DMS53 treated with DMSO at 0.1 percent for 48 hours (cell line): ENCODE data around the gene FAM204A.

Source experiments
- DNase-seq: peaks from one replicate; lab custom pipeline; 2025; ENCODE audit not compliant: unreplicated experiment; lab: John Stamatoyannopoulos, UW

The FAM204A gene

GRCh38 chr10:118286051-118286838 is 55.9 kb downstream of the FAM204A start:
- no peak for DNase-seq

DNA sequence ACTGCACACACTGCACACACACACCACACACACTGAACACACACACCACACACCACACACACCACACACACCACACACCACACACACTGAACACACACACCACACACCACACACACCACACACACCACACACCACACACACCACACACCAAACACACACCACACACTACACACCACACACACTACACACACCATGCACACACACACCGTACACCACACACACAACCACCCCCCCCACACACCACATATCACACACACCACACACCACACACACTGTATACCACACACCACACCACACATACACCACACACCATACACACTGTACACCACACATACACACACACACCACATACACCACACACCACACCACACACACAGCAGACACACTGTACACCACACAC is 59.5 kb downstream of the FAM204A start:
- DNase-seq: no peak

DNA sequence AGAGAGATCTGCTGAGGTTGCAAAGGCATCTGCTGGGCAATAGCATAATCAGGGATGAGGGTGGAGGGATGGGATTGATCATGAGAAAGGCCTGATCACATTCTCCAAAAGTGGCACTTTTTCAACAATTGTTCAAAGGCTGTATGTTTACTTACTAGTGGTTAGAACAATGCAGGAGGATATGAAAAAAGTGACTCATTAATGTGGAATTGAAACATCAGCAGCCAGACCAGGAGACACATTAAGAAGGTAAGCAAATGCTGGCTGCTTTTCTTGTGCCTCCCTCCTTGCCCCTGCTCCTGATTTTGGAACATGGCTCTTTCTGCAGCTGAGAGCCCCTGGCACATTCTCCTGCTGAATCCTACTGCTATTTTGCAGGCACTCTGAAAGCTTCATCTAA is 63.5 kb downstream of the FAM204A start:
- no peak for DNase-seq

DNA sequence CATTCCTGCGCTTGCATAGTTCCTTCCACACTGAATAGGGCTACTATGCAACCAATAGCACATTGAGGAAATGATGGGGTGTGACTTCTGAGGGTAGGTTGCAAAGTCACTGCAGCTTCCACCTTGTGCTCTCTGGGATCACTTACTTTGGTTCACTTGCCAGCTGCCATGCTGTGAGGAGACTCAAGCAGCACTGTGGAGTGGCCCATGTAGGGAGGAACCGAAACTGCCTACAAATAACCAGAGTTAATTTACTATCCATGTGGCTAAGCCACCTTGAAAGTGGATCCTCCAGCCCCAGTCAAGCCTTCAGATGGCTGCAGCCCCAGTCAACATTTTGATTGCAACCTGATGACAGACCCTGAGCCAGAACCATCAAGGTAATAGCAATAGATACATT is 64.3 kb downstream of the FAM204A start:
- no peak for DNase-seq

GRCh38 chr10:118276727-118277126 is 65.4 kb downstream of the FAM204A start:
- no peak for DNase-seq

DNA sequence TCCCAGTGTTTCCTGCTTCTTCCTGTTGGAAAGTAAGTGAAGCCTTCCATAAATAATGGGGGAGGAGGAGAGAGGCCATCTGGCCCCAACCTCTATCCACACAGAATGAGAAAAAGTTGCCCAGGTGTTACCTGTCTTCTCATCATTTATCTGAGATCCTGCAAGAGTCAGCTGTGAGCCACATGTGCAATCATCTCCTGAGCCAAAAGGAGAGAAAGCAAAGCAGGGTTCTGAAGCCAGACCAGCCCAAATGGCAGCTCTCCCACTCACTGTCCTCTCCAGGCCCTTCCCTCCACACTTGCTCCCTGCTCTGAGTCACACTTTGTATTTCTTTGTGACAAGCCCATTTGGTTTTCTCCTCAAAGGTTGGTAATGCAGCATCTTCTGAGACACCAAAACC is 65.9 kb downstream of the FAM204A start:
- DNase-seq: no peak

- DNase-seq: no peak
Measured at GRCh38 chr10:118273662-118274061, 68.5 kb downstream of the FAM204A start.

- DNase-seq: no peak
Measured at GRCh38 chr10:118272767-118273166, 69.4 kb downstream of the FAM204A start.

DNA sequence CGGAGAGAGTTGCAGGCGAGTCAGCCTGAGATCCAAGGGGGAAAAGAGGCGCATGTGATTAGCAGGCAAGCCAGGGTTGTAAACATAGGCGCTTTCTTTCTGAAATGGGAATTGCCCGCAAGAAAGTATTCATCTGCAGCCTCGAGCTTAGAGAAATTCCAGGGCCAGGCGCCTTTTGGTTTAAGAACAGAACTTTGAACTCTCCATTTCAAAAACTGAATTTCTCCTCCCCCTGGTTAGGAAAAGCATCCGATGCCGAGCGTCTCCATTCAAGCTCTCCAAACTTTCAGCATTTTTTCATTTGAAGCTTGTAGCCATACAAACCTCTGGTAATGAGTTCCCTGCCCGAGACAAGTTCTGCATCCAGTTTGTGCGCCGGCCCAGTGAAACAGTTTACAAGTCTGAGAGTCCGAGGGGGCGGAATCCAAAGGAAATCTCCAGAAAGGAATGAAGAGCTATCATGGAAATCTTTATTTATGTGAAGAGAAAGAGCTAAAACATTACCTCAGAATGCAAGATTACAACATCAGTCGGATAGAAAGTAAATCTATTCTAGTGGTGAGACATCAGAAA is 69.9 kb downstream of the FAM204A start:
- DNase-seq: no peak

DNA sequence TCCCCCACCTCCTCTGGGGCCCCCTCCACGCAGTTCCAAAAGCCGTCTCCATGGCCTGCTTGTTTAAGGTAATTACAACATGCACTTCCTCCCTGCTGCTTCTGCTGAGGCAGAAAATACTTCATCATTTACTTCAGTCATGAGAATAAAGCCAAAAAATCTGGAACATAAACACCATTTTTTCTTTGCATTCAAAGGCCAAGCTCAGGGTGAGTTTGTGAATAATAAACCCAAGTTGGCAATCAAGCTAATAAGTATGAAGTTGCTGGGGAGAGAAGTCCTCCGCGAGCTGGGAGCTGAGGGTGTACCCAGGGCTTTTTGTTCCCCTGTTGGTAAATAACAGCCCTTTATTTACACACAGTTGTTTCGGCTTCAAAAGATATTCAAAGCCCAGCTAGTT is 70.5 kb downstream of the FAM204A start:
- DNase-seq: no peak

GRCh38 chr10:118266098-118266748 is 75.9 kb downstream of the FAM204A start:
- DNase-seq: no peak

- no peak for DNase-seq
Measured at GRCh38 chr10:118264838-118265470, 77.2 kb downstream of the FAM204A start.

DNA sequence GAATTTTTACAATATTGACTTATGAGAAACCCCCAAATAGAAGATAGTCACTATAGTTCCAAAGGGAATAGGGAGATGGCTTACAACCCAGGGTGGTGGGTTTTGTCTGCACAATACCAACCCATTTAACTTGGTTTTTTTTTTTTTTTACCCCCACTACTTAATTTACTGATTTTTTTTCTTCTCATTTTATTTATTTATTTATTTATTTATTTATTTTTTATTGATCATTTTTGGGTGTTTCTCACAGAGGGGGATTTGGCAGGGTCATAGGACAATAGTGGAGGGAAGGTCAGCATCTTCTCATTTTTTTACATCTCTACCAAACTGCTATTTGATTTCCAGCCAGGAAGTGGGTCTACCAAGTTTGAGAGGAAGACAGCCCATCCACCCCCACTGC is 77.9 kb downstream of the FAM204A start:
- DNase-seq: no peak

DNA sequence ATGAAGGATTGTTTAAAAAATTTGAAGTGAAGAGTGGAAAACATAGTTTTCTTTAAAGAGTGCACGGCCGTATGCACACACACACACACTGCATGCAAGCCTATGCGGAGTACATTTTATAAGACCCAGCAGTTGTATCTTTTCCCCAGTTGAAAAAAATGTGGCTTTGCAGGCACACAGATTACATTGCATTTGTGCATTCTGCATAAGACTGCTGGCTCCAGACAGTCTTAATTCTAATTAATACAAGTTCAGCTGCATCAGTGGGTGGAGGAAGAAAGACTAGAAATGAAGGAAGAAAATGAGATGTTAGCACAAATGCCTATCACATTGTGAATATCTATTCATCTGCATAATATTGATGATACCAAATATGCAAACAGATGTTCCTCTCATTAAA is 79.6 kb downstream of the FAM204A start:
- no peak for DNase-seq

DNA sequence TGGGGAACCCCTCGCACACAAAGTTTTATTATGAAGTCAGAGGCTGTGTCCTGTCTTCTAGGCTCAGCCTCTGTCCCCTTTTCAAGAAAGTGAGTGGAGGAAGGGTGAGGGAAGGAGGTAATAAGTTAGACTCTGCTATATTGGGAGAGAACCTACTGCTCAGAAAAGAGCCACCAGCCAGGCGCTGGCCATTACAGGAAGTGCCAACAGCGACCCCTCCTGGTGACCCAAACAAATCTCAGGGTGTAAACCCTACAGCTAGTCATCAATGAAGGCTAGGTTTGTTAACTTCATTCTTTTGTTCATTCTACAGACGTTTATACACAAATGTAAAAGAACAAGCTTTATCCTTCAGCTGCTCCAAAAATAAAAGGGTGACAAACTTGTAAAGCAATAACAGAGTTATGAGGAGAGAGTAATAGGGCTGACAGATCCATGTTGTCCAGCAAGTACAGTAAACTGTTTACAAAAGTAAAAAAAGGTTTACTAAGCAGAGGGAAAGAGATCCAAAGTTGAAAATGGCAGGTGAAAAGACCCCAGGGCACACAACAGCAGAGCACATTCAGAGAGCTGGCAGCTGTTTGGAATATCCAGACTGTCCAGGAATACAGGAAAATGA is 82.7 kb downstream of the FAM204A start:
- peak; percentile 38 for DNase-seq

GRCh38 chr10:118258285-118258684 is 83.8 kb downstream of the FAM204A start:
- no peak for DNase-seq

DNA sequence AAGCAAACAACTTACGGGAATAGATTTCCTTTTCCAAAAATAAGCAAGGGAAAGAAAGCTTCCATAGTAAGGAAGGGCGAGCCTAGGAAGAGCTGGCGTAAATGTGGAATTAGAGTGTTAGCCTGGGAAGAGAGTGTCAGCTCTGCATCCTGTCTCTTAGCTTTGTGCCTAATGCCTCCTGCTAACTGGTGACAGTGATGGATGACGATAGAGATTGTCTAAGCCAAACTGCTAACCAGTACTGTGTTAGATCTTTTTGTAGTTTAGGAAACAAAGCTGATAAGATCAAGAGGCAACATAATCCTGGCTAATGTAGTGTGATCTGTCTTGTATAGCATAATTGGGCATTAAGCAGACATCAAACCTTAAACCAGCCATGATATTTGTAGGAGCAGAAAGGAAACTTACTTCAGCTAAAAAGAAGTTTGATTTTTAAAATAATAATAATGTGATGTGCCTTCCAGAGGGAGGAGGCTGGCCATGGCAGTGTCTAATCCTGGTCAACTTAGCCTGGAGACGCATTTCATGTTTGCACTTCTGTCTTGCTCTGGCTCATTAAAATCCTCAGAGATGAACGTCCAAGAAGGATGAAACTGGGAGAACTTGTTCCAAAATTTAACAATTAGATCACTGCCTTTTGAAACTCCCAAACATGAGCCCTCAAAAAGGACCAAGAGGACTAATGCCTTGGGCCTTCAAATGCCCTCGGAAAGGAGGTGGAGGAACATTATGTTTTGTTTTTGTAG is 85.1 kb downstream of the FAM204A start:
- no peak for DNase-seq

GRCh38 chr10:118256209-118256608 is 85.9 kb downstream of the FAM204A start:
- no peak for DNase-seq

- DNase-seq: no peak
Measured at GRCh38 chr10:118255355-118255754, 86.8 kb downstream of the FAM204A start.

DNA sequence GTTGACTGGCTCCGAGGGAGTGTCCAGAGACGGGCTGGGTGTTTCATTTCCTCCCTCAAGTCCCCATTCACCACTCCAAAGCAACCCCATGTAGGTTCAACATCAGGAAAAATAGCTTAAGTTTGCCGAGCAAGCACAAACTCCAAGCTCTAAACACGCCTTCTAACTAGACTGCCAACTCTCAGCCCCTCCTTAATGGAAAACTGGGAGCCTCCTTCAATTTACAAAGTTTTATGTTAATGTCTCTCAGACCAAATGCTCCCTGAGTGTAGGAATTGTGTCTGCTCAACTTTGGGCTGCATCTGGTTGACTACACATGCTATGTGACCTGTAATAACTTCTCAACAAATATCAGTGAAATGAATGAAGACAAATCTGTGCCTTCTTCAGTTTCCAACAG is 87.5 kb downstream of the FAM204A start:
- DNase-seq: no peak

DNA sequence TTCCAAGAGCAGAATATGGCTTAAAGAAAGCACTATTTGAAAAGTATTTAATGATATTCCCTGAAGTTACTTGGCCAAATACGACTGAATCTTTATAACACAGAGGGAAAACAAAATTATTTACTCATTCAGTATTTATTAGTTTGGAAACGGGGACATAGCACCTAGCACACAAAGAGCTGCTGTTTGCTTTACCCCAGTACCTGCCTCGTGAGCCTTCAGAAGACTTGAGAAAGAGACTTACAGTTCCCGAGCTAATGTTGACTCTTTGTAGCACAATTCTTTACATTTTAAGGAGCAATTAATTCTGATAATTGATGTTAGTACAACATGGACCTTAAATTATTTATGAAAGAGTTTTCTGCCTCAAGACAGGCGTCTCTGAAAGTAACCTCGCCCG is 88.7 kb downstream of the FAM204A start:
- DNase-seq: no peak
